Spleen (tissue), 11 donors: ENCODE measurements around the gene SLC25A48. TPM values are rescaled to one million over a fixed set of nuclear protein-coding genes. Genes with fewer than 3 reads are reported as not detected.

Source experiments
- DNase-seq: peaks from one replicate; pipeline ENCODE4 v3.0.0-alpha.2; 2020
- H3K27ac ChIP-seq, 8 donors: fragments of 200-600 bp; sonication (generic) in 7 of 8; 1 replicate in 4 of 8; 2 replicates in 4 of 8; pipeline versions ENCODE4 v1.5.0 to v1.8.0; 2016 to 2021; ENCODE audit warnings: inconsistent platforms in 4 of 8, mild to moderate bottlenecking in 4 of 8, moderate library complexity in 1 of 8
- H3K27me3 ChIP-seq, 7 donors: fragments of 200-600 bp; sonication (generic) in 6 of 7; replicated peaks in 1 of 7; 1 replicate in 4 of 7; 2 replicates in 3 of 7; pipeline versions ENCODE4 v1.5.0 to v1.8.0; 2016 to 2021; ENCODE audit warnings: inconsistent platforms in 3 of 7, mild to moderate bottlenecking in 1 of 7
- H3K36me3 ChIP-seq, 6 donors: fragments of 200-600 bp; sonication (generic) in 5 of 6; 1 replicate in 4 of 6; 2 replicates in 2 of 6; pipeline versions ENCODE4 v1.5.0 to v1.8.0; 2016 to 2021; ENCODE audit warnings: inconsistent platforms in 2 of 6
- H3K4me1 ChIP-seq, 6 donors: fragments of 200-600 bp; sonication (generic) in 5 of 6; 1 replicate in 3 of 6; 2 replicates in 3 of 6; pipeline versions ENCODE4 v1.5.0 to v1.8.0; 2016 to 2021; ENCODE audit warnings: inconsistent platforms in 3 of 6
- H3K4me3 ChIP-seq, 8 donors: fragments of 200-600 bp; sonication (generic) in 7 of 8; 1 replicate in 4 of 8; 2 replicates in 4 of 8; pipeline versions ENCODE4 v1.5.0 to v1.8.0; 2016 to 2021; ENCODE audit warnings: inconsistent platforms in 4 of 8, mild to moderate bottlenecking in 4 of 8, moderate library complexity in 2 of 8
- H3K9me3 ChIP-seq, 8 donors: fragments of 200-600 bp; sonication (generic) in 7 of 8; 1 replicate in 4 of 8; 2 replicates in 4 of 8; pipeline versions ENCODE4 v1.5.0 to v1.8.0; 2016 to 2021; ENCODE audit warnings: inconsistent platforms in 4 of 8
- CTCF ChIP-seq, 11 experiments: fragments of 200-600 bp in 7 of 11; fragments of 450-650 bp in 4 of 11; sonication (generic) in 4 of 11; IDR thresholded peaks in 8 of 11; conservative IDR thresholded peaks in 3 of 11; 1 replicate in 7 of 11; 2 replicates in 4 of 11; pipeline versions ENCODE4 v1.4.0 to v1.8.0; 2016 to 2021; ENCODE audit warnings: antibody characterized with exemption in 11 of 11, inconsistent platforms in 4 of 11, mild to moderate bottlenecking in 1 of 11
- POLR2A ChIP-seq, 3 donors: fragments of 450-650 bp; IDR thresholded peaks; one replicate each; pipeline ENCODE4 v1.5.1; 2017; ENCODE audit warnings: antibody characterized with exemption in 3 of 3, mild to moderate bottlenecking in 1 of 3
- POLR2AphosphoS5 ChIP-seq, 3 donors: sonication (generic); formaldehyde crosslinking; IDR thresholded peaks; one replicate each; pipeline ENCODE4 v1.5.1; 2017; ENCODE audit warnings: antibody characterized with exemption in 3 of 3
- WGBS, 5 donors: extraction: QIAGEN DNeasy Blood & Tissue Kit in 3 of 5; methylation state at CpG; one replicate each; pipeline versions ENCODE4 v1.1.5 to v1.1.7; 2013 to 2018; 5-methylcytosine and 5-hydroxymethylcytosine counted together
- intact Hi-C: fragments of 100-400 bp; cut with DNase I; formaldehyde crosslinking; loops from one replicate; pipeline ENCODE4 v1.15.0; 2023; ENCODE audit warnings: low total_unique reads
- polyA plus RNA-seq, 3 donors: library from polyadenylated mRNA; stranded (reverse); fragments of 200-250 nt; gene quantifications; one replicate each; pipeline ENCODE4 v1.2.1, GENCODE V29; 2013
- total RNA-seq, 7 donors: library from RNA; depleted of rRNA in 3 of 7; stranded (reverse); fragments of >200 nt in 3 of 7; fragmentation: NEBNext Ultra II Directional in 4 of 7; extraction: Animal tissue kit (Norgen Biotek cat#: 25700) in 4 of 7; gene quantifications; one replicate each; pipeline versions ENCODE4 v1.1.0 to v1.2.1, GENCODE V29; 2016 to 2021
- donor health status: healthy with polysubstance abuse.
- donor health status: DM: no; HTN: no; CAD: no; lungs with moderate emphysema.
- donor health status: DM: no; HTN: no; CAD: no.
- donor health status: Bipolar disorder and iron deficiency.
- donor health status: healthy.
- donor health status: DM: no; HTN: no; CAD: no.
- donor health status: DM: yes; HTN: yes; CAD: no.

SLC25A48 gene
- total and polyA plus RNA-seq, 10 donors = 0.06 to 0.66 (median 0.33) TPM; not detected in 7

GRCh38 chr5:135821061-135821801, 13.2 kb upstream of the SLC25A48 start:
- TF ChIP-seq POLR2A (IDR thresholded peaks at IDR 0.05) = no peak
- TF ChIP-seq CTCF (IDR thresholded peaks at IDR 0.05 in 8 of 11, conservative IDR thresholded peaks at IDR 0.05 in 3 of 11) = no peak
- no peak for TF ChIP-seq POLR2AphosphoS5 (IDR thresholded peaks at IDR 0.05)
- no peak for DNase-seq

DNA sequence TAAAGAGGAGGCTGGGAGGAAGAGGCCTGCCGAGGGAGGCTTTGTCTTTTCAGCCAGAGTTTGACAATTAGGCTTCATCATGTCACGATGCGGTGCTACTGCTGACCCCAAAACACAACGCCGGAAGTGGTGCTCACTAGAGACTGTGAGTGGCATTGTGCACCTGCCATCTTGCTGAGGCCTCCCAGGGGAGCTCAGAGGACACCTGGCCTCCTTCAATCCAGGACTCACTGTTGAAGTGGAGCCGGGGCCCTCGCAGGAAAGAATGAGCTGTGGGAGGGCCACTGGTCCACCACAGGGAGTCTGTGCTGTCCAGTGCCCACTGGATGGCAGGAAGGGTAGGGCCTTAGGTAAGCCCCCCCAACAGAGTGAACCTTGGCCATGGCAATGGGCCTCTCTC, 12.7 kb upstream of the SLC25A48 start:
- TF ChIP-seq CTCF (IDR thresholded peaks at IDR 0.05 in 8 of 11, conservative IDR thresholded peaks at IDR 0.05 in 3 of 11) = no peak
- no peak for TF ChIP-seq POLR2AphosphoS5 (IDR thresholded peaks at IDR 0.05)
- TF ChIP-seq POLR2A (IDR thresholded peaks at IDR 0.05) = no peak
- WGBS, 5 donors = 75 to 89% (median 86%) methylated on average over 7 of the region's 7 CpGs; no CpG with 5 or more reads in 1 of the 5 donors
- Histone ChIP-seq H3K9me3 (no peaks in the 10 kb centered on the region), H3K27me3 (no peaks in the 10 kb centered on the region), H3K27ac (no peak overlapping the region), H3K4me3 (no peak overlapping the region), H3K36me3 (no peaks in the 10 kb centered on the region), H3K4me1 (no peaks in the 10 kb centered on the region)
- intact Hi-C loops = no loop called here
- DNase-seq = no peak

More at GRCh38 chr5:135821061-135821801, 13.2 kb upstream of the SLC25A48 start:
- intact Hi-C loops = no loop called here
- Histone ChIP-seq H3K9me3 (no peaks in the 10 kb centered on the region), H3K4me1 (no peaks in the 10 kb centered on the region), H3K27me3 (no peaks in the 10 kb centered on the region), H3K36me3 (no peaks in the 10 kb centered on the region), H3K4me3 (no peak overlapping the region), H3K27ac (no peak overlapping the region)
- 72 to 79% (median 73%) methylated on average over 5 of the region's 5 CpGs for WGBS, 5 donors

DNA sequence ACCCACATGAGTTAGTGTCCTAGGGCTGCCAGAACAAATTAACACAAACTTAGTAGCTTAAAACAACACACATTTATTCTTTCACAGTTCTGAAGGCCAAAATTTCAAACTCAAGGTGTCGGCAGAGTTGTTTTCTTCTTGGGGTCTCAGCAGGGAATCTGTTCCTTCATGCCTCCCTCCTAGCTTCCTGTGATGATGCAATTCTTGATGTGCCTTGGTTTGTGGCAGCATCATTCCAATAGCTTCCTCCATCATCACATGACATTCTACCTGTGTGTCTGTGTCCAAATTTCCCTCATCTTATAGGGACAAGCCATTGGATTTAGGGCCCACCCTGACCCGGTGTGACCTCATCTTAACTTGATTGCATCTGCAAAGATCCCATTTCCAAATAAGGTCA, 12.2 kb upstream of the SLC25A48 start:
- H3K9me3 ChIP-seq = no peaks in the 10 kb centered on the region
- H3K4me1 ChIP-seq = no peaks in the 10 kb centered on the region
- WGBS, 5 donors = 75 to 86% (median 81%) methylated on average over 2 of the region's 2 CpGs
- intact Hi-C loops = no loop called here
- DNase-seq = no peak
- H3K27me3 ChIP-seq = no peaks in the 10 kb centered on the region
- H3K36me3 ChIP-seq = no peaks in the 10 kb centered on the region
- TF ChIP-seq POLR2AphosphoS5 (IDR thresholded peaks at IDR 0.05) (no peak), POLR2A (IDR thresholded peaks at IDR 0.05) (no peak), CTCF (IDR thresholded peaks at IDR 0.05 in 8 of 11, conservative IDR thresholded peaks at IDR 0.05 in 3 of 11) (no peak)
- H3K4me3 ChIP-seq = no peak overlapping the region
- no peak overlapping the region for H3K27ac ChIP-seq

DNA sequence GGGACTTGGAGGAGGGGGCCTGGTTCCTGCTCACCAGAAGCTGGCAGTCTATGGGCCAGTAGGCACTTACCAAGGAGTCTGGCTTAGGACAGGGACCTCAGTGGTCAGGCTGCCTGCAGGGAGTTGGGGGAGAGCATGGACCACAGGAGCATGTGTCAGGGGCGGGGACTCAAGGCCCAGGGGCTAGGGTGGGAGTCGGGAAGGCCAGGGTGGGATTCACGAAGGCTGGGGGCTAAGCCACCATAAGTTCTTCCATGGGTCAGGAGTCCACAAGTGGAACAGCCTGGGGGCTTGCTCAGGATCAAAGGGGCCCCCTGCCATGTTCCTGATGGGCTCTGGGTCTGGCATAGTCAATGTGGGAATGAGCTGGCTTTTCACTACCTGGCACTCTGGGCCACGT, 11.5 kb upstream of the SLC25A48 start:
- Histone ChIP-seq H3K27ac (no peak overlapping the region), H3K27me3 (no peaks in the 10 kb centered on the region), H3K4me1 (no peaks in the 10 kb centered on the region), H3K9me3 (no peaks in the 10 kb centered on the region), H3K4me3 (no peak overlapping the region), H3K36me3 (no peaks in the 10 kb centered on the region)
- no peak for DNase-seq
- no peak for TF ChIP-seq POLR2AphosphoS5 (IDR thresholded peaks at IDR 0.05)
- TF ChIP-seq POLR2A (IDR thresholded peaks at IDR 0.05) = no peak
- TF ChIP-seq CTCF (IDR thresholded peaks at IDR 0.05 in 8 of 11, conservative IDR thresholded peaks at IDR 0.05 in 3 of 11) = no peak
- 65 to 85% (median 75%) methylated on average over 4 of the region's 4 CpGs for WGBS, 5 donors
- intact Hi-C loops = no loop called here
